H1 (cell line): ENCODE results near the gene NTN1. TPM values are rescaled to one million over a fixed set of nuclear protein-coding genes. Genes with fewer than 3 reads are reported as not detected.

Source experiments
- CTCF ChIA-PET: fragments of 300-600 bp; sonication (Branson Sonifier 250); formaldehyde crosslinking; loops from one replicate; lab custom pipeline; 2021; ENCODE audit not compliant: partially characterized antibody; lab: Charles Lee
- POLR2A ChIA-PET: fragments of 300-600 bp; sonication (Branson Sonifier 250); formaldehyde crosslinking; loops from one replicate; lab custom pipeline; 2021; ENCODE audit warnings: inconsistent platforms; ENCODE audit not compliant: partially characterized antibody; lab: Charles Lee
- DNase-seq, 2 experiments: peaks; one replicate each; pipeline versions ENCODE4 v3.0.0 to v3.0.0-alpha.2; 2010 to 2022; ENCODE audit warnings: low spot score in 2 of 2, low read depth in 1 of 2, mixed read lengths in 1 of 2
- FAIRE-seq: peaks from 2 replicates; lab custom pipeline; 2011; peaks lifted over from hg19 to GRCh38; lab: Jason Lieb, UNC
- H2AFZ ChIP-seq: 2 replicates; pipeline ENCODE4 v1.8.1; 2012; ENCODE audit warnings: low read length, inconsistent platforms
- H2AK5ac ChIP-seq: 2 replicates; pipeline ENCODE4 v1.6.1; 2013; ENCODE audit warnings: low read depth, low read length
- H2BK120ac ChIP-seq: replicated peaks from 2 replicates; pipeline ENCODE3; 2013; ENCODE audit warnings: low read depth, low read length, inconsistent platforms
- H2BK12ac ChIP-seq: 2 replicates; pipeline ENCODE4 v1.6.1; 2013; ENCODE audit warnings: low read depth, low read length
- H2BK15ac ChIP-seq: 2 replicates; pipeline ENCODE4 v1.6.1; 2013; ENCODE audit warnings: low read length
- H2BK20ac ChIP-seq: 2 replicates; pipeline ENCODE4 v1.6.1; 2013; ENCODE audit warnings: low read length
- H2BK5ac ChIP-seq: 2 replicates; pipeline ENCODE4 v1.6.1; 2013; ENCODE audit warnings: low read depth, low read length
- H3K14ac ChIP-seq: 2 replicates; pipeline ENCODE4 v1.6.1; 2013; ENCODE audit warnings: inconsistent platforms; ENCODE audit not compliant: insufficient read length
- H3K18ac ChIP-seq: 2 replicates; pipeline ENCODE4 v1.6.1; 2013; ENCODE audit warnings: low read length; ENCODE audit errors: extremely low read depth
- H3K23ac ChIP-seq: 2 replicates; pipeline ENCODE4 v1.6.1; 2013; ENCODE audit warnings: inconsistent platforms; ENCODE audit not compliant: insufficient read length
- H3K23me2 ChIP-seq: 2 replicates; pipeline ENCODE4 v1.6.1; 2013; ENCODE audit warnings: low read depth, low read length
- H3K27ac ChIP-seq: 2 replicates; pipeline ENCODE4 v1.6.1; 2011; ENCODE audit warnings: low read depth, low read length, inconsistent platforms
- H3K27me3 ChIP-seq, 4 experiments: replicated peaks in 1 of 4; 1 replicate in 1 of 4; 2 replicates in 3 of 4; pipeline versions ENCODE4 v1.6.1 to v1.8.1; 2011 to 2013; ENCODE audit warnings: low read length in 3 of 4, mild to moderate bottlenecking in 3 of 4, inconsistent platforms in 2 of 4, mixed read lengths in 2 of 4, moderate library complexity in 1 of 4; ENCODE audit not compliant: control insufficient read depth in 3 of 4, insufficient read depth in 3 of 4; ENCODE audit errors: extremely low read depth in 1 of 4
- H3K36me3 ChIP-seq, 4 experiments: 2 replicates each; pipeline versions ENCODE4 v1.6.1 to v1.8.1; 2011 to 2013; ENCODE audit warnings: mild to moderate bottlenecking in 4 of 4, low read length in 3 of 4, moderate library complexity in 2 of 4, control low read depth in 1 of 4, inconsistent platforms in 1 of 4; ENCODE audit not compliant: insufficient read depth in 4 of 4, control insufficient read depth in 2 of 4
- H3K4ac ChIP-seq: replicated peaks from 2 replicates; pipeline ENCODE3; 2013; ENCODE audit warnings: low read length, low read depth, mixed read lengths, inconsistent platforms; ENCODE audit not compliant: insufficient read length
- H3K4me1 ChIP-seq, 4 experiments: replicated peaks in 1 of 4; 1 replicate in 1 of 4; 2 replicates in 3 of 4; pipeline versions ENCODE4 v1.6.1 to v1.8.1; 2011 to 2013; ENCODE audit warnings: low read length in 3 of 4, inconsistent platforms in 2 of 4, mixed read lengths in 1 of 4; ENCODE audit not compliant: insufficient read depth in 4 of 4, control insufficient read depth in 3 of 4
- H3K4me2 ChIP-seq, 2 experiments: 2 replicates each; pipeline versions ENCODE4 v1.6.1 to v1.8.1; 2011 to 2013; ENCODE audit warnings: low read depth in 2 of 2, low read length in 2 of 2, control low read depth in 1 of 2, inconsistent platforms in 1 of 2, mild to moderate bottlenecking in 1 of 2; ENCODE audit not compliant: insufficient read depth in 1 of 2
- H3K4me3 ChIP-seq, 4 experiments: fragments of 200-600, 300-600 bp in 1 of 4; sonication (generic), shearing (Covaris generic), sonication (Bioruptor Twin) in 1 of 4; 2 replicates each; pipeline versions ENCODE4 v1.5.1 to v1.8.1; 2011 to 2016; ENCODE audit warnings: low read length in 4 of 4, low read depth in 3 of 4, control low read depth in 2 of 4, inconsistent platforms in 2 of 4, mild to moderate bottlenecking in 2 of 4, mixed read lengths in 1 of 4, moderate library complexity in 1 of 4; ENCODE audit not compliant: insufficient read depth in 2 of 4; ENCODE audit errors: extremely low read depth in 1 of 4
- H3K56ac ChIP-seq: replicated peaks from 2 replicates; pipeline ENCODE3; 2013; ENCODE audit warnings: low read depth, mild to moderate bottlenecking, mixed read lengths, low read length, inconsistent platforms; ENCODE audit not compliant: insufficient read length
- H3K79me1 ChIP-seq: 2 replicates; pipeline ENCODE4 v1.6.1; 2013; ENCODE audit warnings: low read depth, low read length, control low read depth
- H3K79me2 ChIP-seq, 2 experiments: 2 replicates each; pipeline versions ENCODE4 v1.6.1 to v1.8.1; 2012 to 2013; ENCODE audit warnings: low read length in 2 of 2, mild to moderate bottlenecking in 2 of 2, inconsistent platforms in 1 of 2; ENCODE audit not compliant: insufficient read depth in 2 of 2, control insufficient read depth in 1 of 2
- H3K9ac ChIP-seq, 4 experiments: replicated peaks in 1 of 4; 1 replicate in 1 of 4; 2 replicates in 3 of 4; pipeline versions ENCODE4 v1.6.1 to v1.8.1; 2011 to 2013; ENCODE audit warnings: low read depth in 3 of 4, low read length in 3 of 4, control low read depth in 2 of 4, mild to moderate bottlenecking in 2 of 4, moderate library complexity in 2 of 4, inconsistent platforms in 1 of 4; ENCODE audit errors: extremely low read depth in 1 of 4
- H3K9me3 ChIP-seq, 2 experiments: 2 replicates each; pipeline versions ENCODE4 v1.6.1 to v1.8.1; 2012 to 2013; ENCODE audit warnings: mild to moderate bottlenecking in 2 of 2, moderate library complexity in 2 of 2, control low read depth in 1 of 2, inconsistent platforms in 1 of 2, low read depth in 1 of 2, low read length in 1 of 2, mixed read lengths in 1 of 2; ENCODE audit not compliant: insufficient read depth in 2 of 2
- H4K20me1 ChIP-seq, 2 experiments: replicated peaks in 1 of 2; 2 replicates each; pipeline versions ENCODE3 to v1.8.1; 2011 to 2013; ENCODE audit warnings: inconsistent platforms in 2 of 2, low read length in 2 of 2, mild to moderate bottlenecking in 1 of 2; ENCODE audit not compliant: insufficient read depth in 2 of 2, control insufficient read depth in 1 of 2
- H4K5ac ChIP-seq: 2 replicates; pipeline ENCODE4 v1.6.1; 2013; ENCODE audit warnings: low read length, low read depth, mixed read lengths, inconsistent platforms; ENCODE audit not compliant: insufficient read length
- H4K8ac ChIP-seq: 2 replicates; pipeline ENCODE4 v1.8.0; 2013; ENCODE audit warnings: mild to moderate bottlenecking, moderate library complexity, low read length, inconsistent platforms; ENCODE audit not compliant: insufficient read depth; ENCODE audit errors: extremely low read depth
- H4K91ac ChIP-seq: replicated peaks from 2 replicates; pipeline ENCODE3; 2013; ENCODE audit warnings: low read length, mixed read lengths, inconsistent platforms; ENCODE audit not compliant: insufficient read length
- MAFK ChIP-seq: IDR thresholded peaks from 2 replicates; pipeline ENCODE4 v1.6.1; 2012; ENCODE audit warnings: low read depth, mild to moderate bottlenecking, improper control_type of control experiment, low read length
- MAX ChIP-seq: IDR thresholded peaks from 2 replicates; pipeline ENCODE4 v1.6.1; 2012; ENCODE audit warnings: inconsistent platforms
- SUZ12 ChIP-seq: fragments of 200-600 bp; sonication (generic); IDR thresholded peaks from 2 replicates; pipeline ENCODE4 v1.6.1; 2012; ENCODE audit warnings: mild to moderate bottlenecking, inconsistent platforms, low read length, moderate library complexity, mixed read lengths
- TAF1 ChIP-seq: IDR thresholded peaks from 2 replicates; pipeline ENCODE4 v1.6.1; 2011; ENCODE audit warnings: mild to moderate bottlenecking, low read depth, low read length
- WGBS, 2 experiments: shearing (Covaris generic) in 1 of 2; methylation state at CpG; one replicate each; pipeline versions ENCODE4 v1.1.6 to v1.1.7; 2013 to 2015; ENCODE audit warnings: low lambda C conversion rate in 2 of 2, mixed read lengths in 2 of 2, inconsistent platforms in 1 of 2, low coverage in 1 of 2, missing lambda C conversion rate in 1 of 2; ENCODE audit not compliant: insufficient replicate concordance in 2 of 2, insufficient coverage in 1 of 2, insufficient read length in 1 of 2; ENCODE audit errors: extremely low coverage in 1 of 2, missing lambda C conversion rate in 1 of 2; 5-methylcytosine and 5-hydroxymethylcytosine counted together
- polyA plus RNA-seq, 7 experiments: library from polyadenylated mRNA; depleted of rRNA in 3 of 7; stranded (reverse) in 5 of 7; unstranded in 2 of 7; fragments of >200 nt in 5 of 7; fragments of 200-250 nt in 2 of 7; gene quantifications; 1 replicate in 5 of 7; 2 replicates in 1 of 7; 4 replicates in 1 of 7; pipeline versions ENCODE4 v1.2.1 to v1.2.3, GENCODE V29; 2011 to 2013; ENCODE audit warnings: missing spikeins in 2 of 7, mixed read lengths in 2 of 7
- total RNA-seq: library from RNA; stranded (reverse); fragmentation: NEBNext Ultra II Directional; extraction: Animal tissue kit (Norgen Biotek cat#: 25700); gene quantifications from 2 replicates; pipeline ENCODE4 v1.2.1, GENCODE V29; 2021

The NTN1 gene
- total and polyA plus RNA-seq, 2 of the 8 experiments (the other 6 are each of a cell fraction or from before 2014, with no cell fraction given): 2.0 to 2.3 TPM

- H2BK12ac ChIP-seq: no peak overlapping the region
- no peaks in the 10 kb centered on the region for H3K9me3 ChIP-seq
- WGBS, 2 experiments: 90% methylated on average over 19 of the region's 19 CpGs; no CpG with 5 or more reads in 1 of the 2 experiments
- DNase-seq (no peak), FAIRE-seq (no peak)
- H3K36me3 ChIP-seq: no peaks in the 10 kb centered on the region
- H3K9ac ChIP-seq: no peak overlapping the region
- no peak overlapping the region for H3K18ac ChIP-seq
- no peak overlapping the region for H2BK120ac ChIP-seq
- no peak overlapping the region for H4K91ac ChIP-seq
- peak overlapping the region; percentile 54; the same call in 1 of the 2 replicates for H2BK5ac ChIP-seq
- H3K14ac ChIP-seq: no peak overlapping the region
- H3K56ac ChIP-seq: no peak overlapping the region
- ChIA-PET POLR2A (no interaction called here), CTCF (interaction anchor here (0.7 to 2.1 kb wide), 10 partner anchors 9 to 265 kb away, joined by 3 to 6 read pairs (median 4); no protein-coding TSS in a partner anchor)
- H3K4me1 ChIP-seq: peaks cover 0 to 8% (median 2%) of the 10 kb centered on the region in 4 experiments; a peak in 4 of 7 replicates
- no peak overlapping the region for H3K4me3 ChIP-seq
- H3K27ac ChIP-seq: no peak overlapping the region
- 0 out of 7 replicates have a peak, but pooled peaks cover 0 to 2% (median 0%) of the 10 kb centered on the region in 4 experiments for H3K27me3 ChIP-seq
- H2BK15ac ChIP-seq: no peak overlapping the region
- no peak overlapping the region; the same call in 1 of the 2 replicates for H4K8ac ChIP-seq
- no peaks in the 10 kb centered on the region for H3K79me1 ChIP-seq
- no peak overlapping the region for H4K5ac ChIP-seq
- H4K20me1 ChIP-seq: no peaks in the 10 kb centered on the region
- no peak overlapping the region; the same call in 1 of the 2 replicates for H2AK5ac ChIP-seq
- TF ChIP-seq MAFK (no peak), SUZ12 (no peak), MAX (no peak), TAF1 (no peak)
- H3K23me2 ChIP-seq: no peaks in the 10 kb centered on the region
- no peak overlapping the region for H2AFZ ChIP-seq
- H3K23ac ChIP-seq: no peak overlapping the region
- no peak overlapping the region for H3K4ac ChIP-seq
- H2BK20ac ChIP-seq: peak overlapping the region; percentile 72; the same call in 1 of the 2 replicates
- H3K4me2 ChIP-seq: no peak overlapping the region
- H3K79me2 ChIP-seq: no peaks in the 10 kb centered on the region
Observed at GRCh38 chr17:9256751-9257629, 235.7 kb downstream of the NTN1 start.
